Endothelial cell (in vitro differentiated cells): ENCODE results near the gene VPS51. TPM values are rescaled to one million over a fixed set of nuclear protein-coding genes. Genes with fewer than 3 reads are reported as not detected.

ENCODE experiments used
- DNase-seq: peaks from one replicate; pipeline ENCODE4 v3.0.0; 2021; ENCODE audit warnings: low spot score
- H3K27ac Mint-ChIP-seq: one replicate; pipeline ENCODE4 v1.8.0; 2021; ENCODE audit warnings: mixed read lengths, inconsistent platforms; ENCODE audit not compliant: unreplicated experiment
- H3K27me3 Mint-ChIP-seq: one replicate; pipeline ENCODE4 v1.8.0; 2021; ENCODE audit warnings: mild to moderate bottlenecking, moderate library complexity, mixed read lengths, inconsistent platforms; ENCODE audit not compliant: unreplicated experiment
- H3K36me3 Mint-ChIP-seq: one replicate; pipeline ENCODE4 v1.8.0; 2021; ENCODE audit warnings: mild to moderate bottlenecking, low read depth, mixed read lengths, inconsistent platforms; ENCODE audit not compliant: unreplicated experiment
- H3K4me1 Mint-ChIP-seq: one replicate; pipeline ENCODE4 v1.8.0; 2021; ENCODE audit warnings: mild to moderate bottlenecking, mixed read lengths, inconsistent platforms; ENCODE audit not compliant: unreplicated experiment
- H3K4me3 Mint-ChIP-seq: one replicate; pipeline ENCODE4 v1.8.0; 2021; ENCODE audit warnings: mild to moderate bottlenecking, mixed read lengths, inconsistent platforms; ENCODE audit not compliant: unreplicated experiment
- H3K9me3 Mint-ChIP-seq: one replicate; pipeline ENCODE4 v1.8.0; 2021; ENCODE audit warnings: mixed read lengths, inconsistent platforms; ENCODE audit not compliant: unreplicated experiment
- CTCF ChIP-seq: fragments of 200-600 bp; sonication (generic); IDR thresholded peaks from one replicate; pipeline ENCODE4 v1.5.0; 2021; ENCODE audit warnings: antibody characterized with exemption; ENCODE audit not compliant: unreplicated experiment
- total RNA-seq: library from RNA; stranded (reverse); fragmentation: NEBNext Ultra II Directional; extraction: Animal tissue kit (Norgen Biotek cat#: 25700); gene quantifications from one replicate; pipeline ENCODE4 v1.2.1, GENCODE V29; 2021; ENCODE audit not compliant: unreplicated experiment

Gene VPS51
- total RNA-seq, 1 donor from 2014 or later: 161 TPM

DNA sequence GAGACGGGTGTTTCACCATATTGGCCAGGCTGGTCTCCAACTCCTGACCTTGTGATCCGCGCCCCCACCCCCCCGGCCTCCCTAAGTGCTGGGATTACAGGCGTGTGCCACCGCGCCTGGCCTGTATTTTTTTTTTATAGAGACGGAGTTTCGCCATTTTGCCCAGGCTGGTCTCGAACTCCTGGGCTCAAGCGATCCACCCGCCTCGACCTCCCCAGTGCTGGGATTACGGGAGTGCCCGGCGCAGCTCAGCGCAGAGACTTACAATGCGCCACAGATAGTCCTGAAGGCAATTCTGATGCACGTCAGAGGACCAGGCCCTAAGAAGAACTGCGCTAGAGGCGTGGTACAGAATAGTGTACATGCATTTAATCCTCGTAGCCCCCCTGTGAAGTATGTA, 587 bp upstream of the VPS51 start:
- DNase-seq: no peak
- H3K36me3 Mint-ChIP-seq: no peaks in the 10 kb centered on the region
- TF ChIP-seq CTCF: no peak
- H3K27me3 Mint-ChIP-seq: peaks cover 6% of the 10 kb centered on the region
- peaks cover 5% of the 10 kb centered on the region for H3K4me1 Mint-ChIP-seq
- H3K4me3 Mint-ChIP-seq: peak overlapping the region; percentile 88
- peak overlapping the region; percentile 96 for H3K27ac Mint-ChIP-seq
- H3K9me3 Mint-ChIP-seq: no peaks in the 10 kb centered on the region

DNA sequence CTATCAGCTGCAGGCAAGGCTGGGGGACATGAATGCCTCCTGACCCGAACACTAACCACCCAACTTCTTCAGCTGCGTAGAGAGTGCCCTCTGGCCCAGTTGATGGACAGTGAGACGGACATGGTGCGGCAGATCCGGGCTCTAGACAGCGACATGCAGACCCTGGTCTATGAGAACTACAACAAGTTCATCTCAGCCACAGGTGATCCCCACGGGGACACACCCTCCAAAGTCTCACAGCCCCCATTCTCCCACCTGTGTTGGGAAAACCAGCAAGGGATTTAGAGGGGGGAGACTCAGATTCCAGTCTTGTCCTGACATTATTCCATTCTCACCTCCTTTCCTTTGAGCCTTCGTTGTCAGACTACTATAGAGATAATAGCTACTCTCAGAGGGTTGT, 912 bp downstream of the VPS51 start:
- no peak for DNase-seq
- peaks cover 6% of the 10 kb centered on the region for H3K27me3 Mint-ChIP-seq
- H3K36me3 Mint-ChIP-seq: no peaks in the 10 kb centered on the region
- peak overlapping the region; percentile 95 for H3K4me3 Mint-ChIP-seq
- TF ChIP-seq CTCF: no peak
- H3K27ac Mint-ChIP-seq: no peak overlapping the region
- peaks cover 5% of the 10 kb centered on the region for H3K4me1 Mint-ChIP-seq
- H3K9me3 Mint-ChIP-seq: no peaks in the 10 kb centered on the region

- Mint-ChIP-seq H3K9me3 (no peaks in the 10 kb centered on the region), H3K36me3 (peaks cover 3% of the 10 kb centered on the region), H3K27ac (no peak overlapping the region), H3K4me3 (no peak overlapping the region), H3K4me1 (peaks cover under 1% of the 10 kb centered on the region), H3K27me3 (peaks cover 6% of the 10 kb centered on the region)
- DNase-seq: no peak
- TF ChIP-seq CTCF: no peak
Measured at GRCh38 chr11:65100674-65101350, 4.8 kb downstream of the VPS51 start.

DNA sequence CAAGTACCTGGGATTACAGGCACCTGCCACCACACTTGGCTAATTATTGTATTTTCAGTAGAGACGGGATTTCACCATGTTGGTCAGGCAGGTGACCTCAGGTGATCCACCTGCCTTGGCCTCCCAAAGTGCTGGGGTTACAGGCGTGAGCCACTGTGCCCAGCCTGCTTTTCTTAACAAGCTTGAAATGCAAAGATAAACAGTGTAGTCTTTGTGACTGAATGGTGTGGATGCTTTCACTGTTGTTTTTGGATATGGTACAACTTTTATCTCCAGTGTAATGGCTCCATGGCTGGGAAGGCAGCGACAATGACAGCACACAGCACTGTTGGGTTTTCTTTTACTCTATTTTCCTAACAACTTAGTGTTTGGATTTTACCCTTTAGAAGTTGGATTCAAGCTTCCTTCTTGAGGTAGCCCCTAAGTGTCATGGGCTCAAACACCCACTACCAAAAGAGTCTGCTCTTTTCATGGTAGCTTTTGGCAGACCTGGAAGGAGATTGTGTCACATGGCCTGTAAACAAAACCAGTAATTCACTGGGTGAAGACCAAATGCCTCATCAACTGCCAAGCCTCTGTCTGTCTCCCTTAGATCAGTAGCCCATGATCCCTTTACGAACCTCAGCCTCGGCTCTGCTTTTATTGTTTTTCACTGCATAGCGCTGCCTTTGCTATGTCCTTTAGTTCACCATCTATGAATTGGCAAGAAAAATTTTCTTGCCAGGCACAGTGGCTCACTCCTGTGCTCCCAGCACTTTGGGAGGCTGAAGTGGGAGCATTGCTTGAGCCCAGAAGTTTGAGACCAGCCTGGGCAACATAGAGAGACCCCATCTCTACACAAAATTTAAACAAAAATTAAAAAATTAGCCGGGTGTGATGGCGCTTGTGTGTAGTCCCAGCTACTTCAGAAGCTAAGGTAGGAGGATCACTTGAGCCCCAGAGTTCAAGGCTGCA, 6.4 kb downstream of the VPS51 start:
- Mint-ChIP-seq H3K4me3 (no peak overlapping the region), H3K9me3 (no peaks in the 10 kb centered on the region), H3K27ac (no peak overlapping the region), H3K27me3 (peaks cover 10% of the 10 kb centered on the region), H3K4me1 (peaks cover 3% of the 10 kb centered on the region), H3K36me3 (peaks cover 12% of the 10 kb centered on the region)
- DNase-seq: no peak
- TF ChIP-seq CTCF: no peak

DNA sequence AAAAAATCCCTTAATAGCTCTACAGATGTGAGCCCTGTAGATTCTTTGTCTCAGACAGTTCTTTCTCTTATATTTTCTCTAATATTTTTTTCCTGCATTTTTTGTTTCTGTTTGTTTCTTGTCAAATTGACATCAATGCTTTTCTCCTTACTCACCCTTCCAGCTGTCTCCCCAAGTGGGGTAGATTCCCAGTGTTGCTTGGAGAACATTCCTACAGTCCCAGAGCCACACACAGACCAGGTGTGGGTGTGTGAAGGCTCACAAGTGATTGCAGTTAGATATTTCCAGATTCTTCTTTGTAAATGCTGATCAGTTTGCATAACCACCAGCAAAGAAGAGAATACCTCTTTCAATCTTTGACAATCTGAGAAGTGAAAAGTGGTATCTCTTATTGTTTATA, 7.5 kb downstream of the VPS51 start:
- Mint-ChIP-seq H3K27me3 (peaks cover 10% of the 10 kb centered on the region), H3K4me3 (no peak overlapping the region), H3K9me3 (no peaks in the 10 kb centered on the region), H3K4me1 (peaks cover 3% of the 10 kb centered on the region), H3K27ac (no peak overlapping the region), H3K36me3 (peaks cover 12% of the 10 kb centered on the region)
- no peak for TF ChIP-seq CTCF
- DNase-seq: no peak
